ENCODE measurements around the gene FARP1.

The FARP1 gene

DNA sequence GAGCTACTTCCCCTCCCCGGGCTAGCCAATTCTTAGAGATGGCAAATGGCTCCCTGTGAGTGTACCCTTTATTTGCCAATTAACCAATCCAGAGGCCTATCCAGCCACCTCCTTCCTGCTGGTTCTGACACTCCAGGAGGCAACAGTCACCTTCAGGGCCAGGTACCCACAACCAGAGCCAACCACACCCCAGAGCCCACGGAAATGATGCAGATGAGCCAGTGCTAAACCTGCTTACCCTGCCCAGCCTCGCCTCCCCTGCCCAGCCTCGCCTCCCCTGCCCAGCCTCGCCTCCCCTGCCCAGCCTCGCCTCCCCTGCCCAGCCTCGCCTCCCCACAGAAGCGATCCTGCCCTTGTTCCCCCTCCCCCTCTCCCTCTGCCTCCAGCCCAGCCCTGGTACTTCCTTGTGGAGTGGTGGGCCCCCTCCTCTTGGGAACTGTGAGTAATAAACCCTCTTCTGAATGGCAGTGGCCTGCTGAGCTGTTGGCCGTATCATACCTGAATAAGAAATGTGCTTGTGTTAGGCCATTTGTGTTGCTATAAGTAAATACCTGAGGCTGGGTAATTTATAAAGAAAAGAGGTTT is 207.9 kb downstream of the FARP1 start:
- TF ChIP-seq, protein P1, sequence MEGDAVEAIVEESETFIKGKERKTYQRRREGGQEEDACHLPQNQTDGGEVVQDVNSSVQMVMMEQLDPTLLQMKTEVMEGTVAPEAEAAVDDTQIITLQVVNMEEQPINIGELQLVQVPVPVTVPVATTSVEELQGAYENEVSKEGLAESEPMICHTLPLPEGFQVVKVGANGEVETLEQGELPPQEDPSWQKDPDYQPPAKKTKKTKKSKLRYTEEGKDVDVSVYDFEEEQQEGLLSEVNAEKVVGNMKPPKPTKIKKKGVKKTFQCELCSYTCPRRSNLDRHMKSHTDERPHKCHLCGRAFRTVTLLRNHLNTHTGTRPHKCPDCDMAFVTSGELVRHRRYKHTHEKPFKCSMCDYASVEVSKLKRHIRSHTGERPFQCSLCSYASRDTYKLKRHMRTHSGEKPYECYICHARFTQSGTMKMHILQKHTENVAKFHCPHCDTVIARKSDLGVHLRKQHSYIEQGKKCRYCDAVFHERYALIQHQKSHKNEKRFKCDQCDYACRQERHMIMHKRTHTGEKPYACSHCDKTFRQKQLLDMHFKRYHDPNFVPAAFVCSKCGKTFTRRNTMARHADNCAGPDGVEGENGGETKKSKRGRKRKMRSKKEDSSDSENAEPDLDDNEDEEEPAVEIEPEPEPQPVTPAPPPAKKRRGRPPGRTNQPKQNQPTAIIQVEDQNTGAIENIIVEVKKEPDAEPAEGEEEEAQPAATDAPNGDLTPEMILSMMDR (conservative IDR thresholded peaks at IDR 0.05; ENCODE audit: low read depth, low read length), result no peak
- no peaks in the 10 kb centered on the region for H3K79me2 ChIP-seq (ENCODE audit: insufficient read depth, low read depth)

DNA sequence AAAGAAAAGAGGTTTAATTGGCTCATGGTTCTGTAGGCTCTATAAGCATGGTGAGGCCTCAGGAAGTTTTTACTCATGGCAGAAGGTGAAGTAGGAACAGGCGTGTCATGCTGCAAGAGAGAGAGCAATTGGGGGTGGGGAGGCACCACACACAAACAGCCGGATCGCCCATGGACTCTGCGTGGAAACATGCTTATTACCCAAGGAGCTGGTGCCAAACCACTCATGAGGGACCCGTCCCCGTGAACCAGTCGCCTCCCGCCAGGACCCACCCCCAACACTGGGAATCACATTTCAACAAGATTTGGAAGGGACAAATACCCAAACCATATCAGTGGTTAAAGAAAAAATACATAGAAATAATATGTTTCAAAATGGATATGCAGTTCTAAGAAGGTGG is 208.7 kb downstream of the FARP1 start:
- Histone ChIP-seq H3K79me2 (ENCODE audit: insufficient read depth, low read depth) (no peaks in the 10 kb centered on the region), H4K20me1 (ENCODE audit: insufficient read depth) (no peaks in the 10 kb centered on the region), H3K4me1 (ENCODE audit: low read depth, poor library complexity, severe bottlenecking) (no peaks in the 10 kb centered on the region), H3K4me2 (no peak overlapping the region), H3K27me3 (ENCODE audit: insufficient read depth, low read depth) (no peaks in the 10 kb centered on the region), H2AFZ (ENCODE audit: low read depth) (no peak overlapping the region), H3K36me3 (ENCODE audit: insufficient read depth) (no peaks in the 10 kb centered on the region), H3K4me3 (IDR thresholded peaks at IDR 0.05; ENCODE audit: insufficient read depth, low read depth, low read length) (no peak overlapping the region), H3K27ac (no peak overlapping the region), H3K9ac (no peak overlapping the region)
- TF ChIP-seq, protein P1 (conservative IDR thresholded peaks at IDR 0.05; ENCODE audit: low read depth, low read length), result no peak

More for the DNA sequence above, 207.9 kb downstream of the FARP1 start:
- Histone ChIP-seq H3K4me1 (ENCODE audit: low read depth, poor library complexity, severe bottlenecking) (no peaks in the 10 kb centered on the region), H3K36me3 (ENCODE audit: insufficient read depth) (no peaks in the 10 kb centered on the region), H3K27ac (no peak overlapping the region), H2AFZ (ENCODE audit: low read depth) (no peak overlapping the region), H4K20me1 (ENCODE audit: insufficient read depth) (no peaks in the 10 kb centered on the region), H3K4me2 (no peak overlapping the region), H3K27me3 (ENCODE audit: insufficient read depth, low read depth) (no peaks in the 10 kb centered on the region), H3K4me3 (IDR thresholded peaks at IDR 0.05; ENCODE audit: insufficient read depth, low read depth, low read length) (no peak overlapping the region), H3K9ac (no peak overlapping the region)

DNA sequence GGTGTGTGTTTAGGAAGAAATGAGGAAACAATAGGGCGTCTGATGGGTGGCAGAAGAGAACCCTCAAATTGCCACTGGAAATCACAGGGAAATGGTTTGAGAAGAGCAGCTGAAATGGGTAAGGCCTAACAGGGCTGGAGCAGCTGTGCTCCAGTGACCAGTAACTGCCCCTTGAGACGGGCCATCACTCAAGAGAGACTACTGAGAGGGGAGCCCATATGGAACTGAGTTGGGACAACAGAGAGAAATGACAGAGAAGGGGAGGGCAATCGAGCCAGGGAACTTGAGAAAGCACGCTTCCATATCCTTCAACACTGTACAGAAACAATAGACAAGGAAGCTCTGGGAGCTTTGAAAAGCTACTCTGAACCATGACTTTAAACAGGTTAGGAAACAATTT is 209.3 kb downstream of the FARP1 start:
- Histone ChIP-seq H3K27me3 (ENCODE audit: insufficient read depth, low read depth) (no peaks in the 10 kb centered on the region), H3K4me2 (no peak overlapping the region), H3K9ac (no peak overlapping the region), H2AFZ (ENCODE audit: low read depth) (no peak overlapping the region), H3K4me3 (IDR thresholded peaks at IDR 0.05; ENCODE audit: insufficient read depth, low read depth, low read length) (no peak overlapping the region), H3K27ac (no peak overlapping the region), H3K4me1 (ENCODE audit: low read depth, poor library complexity, severe bottlenecking) (no peaks in the 10 kb centered on the region), H4K20me1 (ENCODE audit: insufficient read depth) (no peaks in the 10 kb centered on the region), H3K79me2 (ENCODE audit: insufficient read depth, low read depth) (no peaks in the 10 kb centered on the region), H3K36me3 (ENCODE audit: insufficient read depth) (no peaks in the 10 kb centered on the region)
- TF ChIP-seq, protein P1 (conservative IDR thresholded peaks at IDR 0.05; ENCODE audit: low read depth, low read length), result no peak

DNA sequence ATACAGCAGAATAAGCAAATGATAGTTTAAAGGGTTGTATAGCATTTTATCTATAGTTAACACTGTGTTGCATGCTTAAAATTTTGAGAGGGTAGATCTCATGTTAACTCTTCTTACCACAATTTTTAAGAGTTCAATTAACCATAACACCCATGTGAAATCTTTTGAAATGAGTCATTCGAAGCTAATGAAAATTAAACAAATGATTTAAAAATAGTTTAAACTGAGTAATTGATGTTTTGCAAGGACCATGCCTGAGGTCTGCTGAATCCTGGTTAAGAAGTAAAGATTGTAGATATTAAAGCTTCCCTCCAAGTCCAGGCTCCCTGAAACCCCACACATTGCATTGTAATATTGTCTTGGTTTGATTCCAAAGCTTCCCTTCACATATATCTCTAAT is 210.9 kb downstream of the FARP1 start:
- no peak overlapping the region for H3K4me2 ChIP-seq
- no peak overlapping the region for H3K27ac ChIP-seq
- TF ChIP-seq, protein P1 (conservative IDR thresholded peaks at IDR 0.05; ENCODE audit: low read depth, low read length), result no peak

More for the DNA sequence above, 210.9 kb downstream of the FARP1 start:
- H2AFZ ChIP-seq (ENCODE audit: low read depth), result no peak overlapping the region
- H3K9ac ChIP-seq, result no peak overlapping the region
- H3K27me3 ChIP-seq (ENCODE audit: insufficient read depth, low read depth), result no peaks in the 10 kb centered on the region
- H3K4me3 ChIP-seq (IDR thresholded peaks at IDR 0.05; ENCODE audit: insufficient read depth, low read depth, low read length), result no peak overlapping the region
- no peaks in the 10 kb centered on the region for H3K79me2 ChIP-seq (ENCODE audit: insufficient read depth, low read depth)
- no peaks in the 10 kb centered on the region for H4K20me1 ChIP-seq (ENCODE audit: insufficient read depth)
- no peaks in the 10 kb centered on the region for H3K36me3 ChIP-seq (ENCODE audit: insufficient read depth)
- no peaks in the 10 kb centered on the region for H3K4me1 ChIP-seq (ENCODE audit: low read depth, poor library complexity, severe bottlenecking)
